GM19238 (cell line): Measurements from ENCODE around the gene PRTG.
"Not testable (repeated sequence)": the region's sequence is repeated elsewhere in the genome, so short reads cannot be mapped to it uniquely, and the experiment has no call there.

Source experiments
- DNase-seq: peaks from one replicate; pipeline ENCODE4 v3.0.0; 2011; ENCODE audit warnings: low spot score; ENCODE audit not compliant: insufficient read length

Gene PRTG

GRCh38 chr15:55700876-55701275 is 42.1 kb downstream of the PRTG start:
- DNase-seq, result no peak

GRCh38 chr15:55698653-55699052 is 44.3 kb downstream of the PRTG start:
- DNase-seq, result no peak

GRCh38 chr15:55696221-55696620 is 46.7 kb downstream of the PRTG start:
- DNase-seq, result no peak

GRCh38 chr15:55695432-55695831 is 47.5 kb downstream of the PRTG start:
- DNase-seq, result no peak

- DNase-seq, result peak; percentile 8
Observed at GRCh38 chr15:55694652-55695150, 48.3 kb downstream of the PRTG start.

- not testable (repeated sequence) for DNase-seq
Observed at GRCh38 chr15:55693116-55693515, 49.8 kb downstream of the PRTG start.

GRCh38 chr15:55687792-55688191 is 55.2 kb downstream of the PRTG start:
- no peak for DNase-seq

GRCh38 chr15:55685286-55685685 is 57.7 kb downstream of the PRTG start:
- no peak for DNase-seq

GRCh38 chr15:55683376-55683775 is 59.6 kb downstream of the PRTG start:
- no peak for DNase-seq

GRCh38 chr15:55681631-55682030 is 61.3 kb downstream of the PRTG start:
- no peak for DNase-seq

- DNase-seq, result no peak
Observed at GRCh38 chr15:55676507-55676906, 66.4 kb downstream of the PRTG start.

GRCh38 chr15:55673287-55673686 is 69.7 kb downstream of the PRTG start:
- no peak for DNase-seq

- DNase-seq, result no peak
Observed at GRCh38 chr15:55669270-55669669, 73.7 kb downstream of the PRTG start.

- DNase-seq, result no peak
Observed at GRCh38 chr15:55665605-55666227, 77.2 kb downstream of the PRTG start.

GRCh38 chr15:55661428-55661827 is 81.5 kb downstream of the PRTG start:
- DNase-seq, result no peak

- no peak for DNase-seq
Observed at GRCh38 chr15:55660153-55660552, 82.8 kb downstream of the PRTG start.

- no peak for DNase-seq
Observed at GRCh38 chr15:55659481-55659880, 83.5 kb downstream of the PRTG start.

- DNase-seq, result no peak
Observed at GRCh38 chr15:55658886-55659285, 84.1 kb downstream of the PRTG start.

- DNase-seq, result no peak
Observed at GRCh38 chr15:55654561-55655031, 88.4 kb downstream of the PRTG start.

GRCh38 chr15:55652909-55653495 is 90.0 kb downstream of the PRTG start:
- DNase-seq, result no peak

- DNase-seq, result no peak
Observed at GRCh38 chr15:55652359-55652758, 90.6 kb downstream of the PRTG start.

- DNase-seq, result no peak
Observed at GRCh38 chr15:55649058-55649423, 93.9 kb downstream of the PRTG start.

- DNase-seq, result no peak
Observed at GRCh38 chr15:55638764-55639163, 104.2 kb downstream of the PRTG start.
